Pancreas (tissue), 10 donors: ENCODE data around the gene DNASE1L1. TPM values are rescaled to one million over a fixed set of nuclear protein-coding genes. Genes with fewer than 3 reads are reported as not detected.

Source experiments
- ATAC-seq, 4 donors: fragments of 200-7000 bp; cut with Tn5 transposase; one replicate each; pipeline versions ENCODE4 v1.8.0 to v1.9.1; 2020; ENCODE audit warnings: mild to moderate bottlenecking in 4 of 4, moderate library complexity in 4 of 4
- DNase-seq, 6 donors: peaks; one replicate each; pipeline ENCODE4 v3.0.0-alpha.2; 2020
- FAIRE-seq: peaks from 2 replicates; lab custom pipeline; 2012; peaks lifted over from hg19 to GRCh38; lab: Jason Lieb, UNC
- H3K27ac ChIP-seq, 4 donors: fragments of 200-600 bp; sonication (generic); 1 replicate in 3 of 4; 2 replicates in 1 of 4; pipeline versions ENCODE4 v1.5.0 to v1.8.0; 2020
- H3K27me3 ChIP-seq, 4 donors: fragments of 200-600 bp; one replicate each; pipeline ENCODE4 v1.8.0; 2021
- H3K36me3 ChIP-seq, 3 donors: fragments of 200-600 bp; sonication (generic) in 1 of 3; one replicate each; pipeline versions ENCODE4 v1.5.0 to v1.8.0; 2020 to 2021
- H3K4me1 ChIP-seq, 3 donors: fragments of 200-600 bp; one replicate each; pipeline ENCODE4 v1.8.0; 2021
- H3K4me3 ChIP-seq, 4 donors: fragments of 200-600 bp; sonication (generic) in 2 of 4; one replicate each; pipeline versions ENCODE4 v1.5.0 to v1.8.0; 2020 to 2021
- H3K9me3 ChIP-seq, 4 donors: fragments of 200-600 bp; one replicate each; pipeline ENCODE4 v1.8.0; 2021
- WGBS, 2 donors: extraction: QIAGEN DNeasy Blood & Tissue Kit; methylation state at CpG; one replicate each; pipeline ENCODE4 v1.1.7; 2013; 5-methylcytosine and 5-hydroxymethylcytosine counted together
- intact Hi-C, 3 donors: fragments of 100-400 bp; cut with DNase I; formaldehyde crosslinking; loops; one replicate each; pipeline versions ENCODE4 v1.11.1 to v1.14.2; 2022
- polyA plus RNA-seq, 2 donors: library from polyadenylated mRNA; stranded (reverse); fragments of 200-250 nt; gene quantifications; one replicate each; pipeline ENCODE4 v1.2.3, GENCODE V29; 2013
- total RNA-seq, 6 donors: library from RNA; stranded (reverse); fragmentation: NEBNext Ultra II Directional in 4 of 6; extraction: Animal tissue kit (Norgen Biotek cat#: 25700) in 4 of 6; gene quantifications; one replicate each; pipeline versions ENCODE4 v1.2.1 to v1.2.4, GENCODE V29; 2021 to 2023
- TF ChIP-seq, protein P1 (sequence below), 4 donors: fragments of 200-600 bp; sonication (generic) in 3 of 4; IDR thresholded peaks; one replicate each; pipeline versions ENCODE4 v1.5.0 to v1.8.0; 2021; ENCODE audit warnings: antibody characterized with exemption in 4 of 4
- donor health status: healthy with polysubstance abuse.
- donor health status: DM: no; HTN: no; CAD: no; lungs with moderate emphysema.
- donor health status: DM: no; HTN: no; CAD: no.
- donor health status: control.
- donor health status: control.
- donor health status: Bipolar disorder and iron deficiency.
- donor health status: DM: yes; HTN: yes; CAD: no.
- donor health status: DM: no; HTN: no; CAD: no.
- donor health status: DM: no; HTN: no; CAD: no.
- donor health status: DM: yes; HTN: yes; CAD: no.

DNASE1L1 gene
- total and polyA plus RNA-seq, 8 donors, result 5.1 to 16.5 (median 9.4) TPM

DNA sequence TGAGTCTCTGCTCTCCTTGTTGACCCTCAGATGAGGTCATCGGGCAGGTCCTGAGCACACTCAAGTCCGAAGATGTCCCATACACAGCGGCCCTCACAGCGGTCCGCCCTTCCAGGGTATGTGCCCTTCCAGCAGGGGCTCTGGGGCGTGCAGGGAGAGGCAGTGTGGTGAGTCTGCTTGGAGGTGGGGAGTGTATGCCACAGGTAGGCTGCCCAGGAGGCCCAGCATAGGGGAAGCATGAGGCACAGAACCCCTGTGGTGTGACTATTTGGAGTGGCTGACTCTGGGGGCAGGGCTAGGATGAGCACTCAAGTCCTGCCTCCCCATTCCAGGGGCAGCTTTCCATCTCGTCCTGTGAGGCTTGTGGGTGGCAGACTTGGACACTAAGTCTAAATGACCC, 24.6 kb upstream of the DNASE1L1 start:
- ATAC-seq, result no peak
- Histone ChIP-seq H3K27me3 (no peaks in the 10 kb centered on the region), H3K4me3 (no peak overlapping the region), H3K27ac (no peak overlapping the region), H3K4me1 (no peaks in the 10 kb centered on the region), H3K36me3 (no peaks in the 10 kb centered on the region), H3K9me3 (no peaks in the 10 kb centered on the region)
- intact Hi-C loops, result no loop called here
- FAIRE-seq, result no peak
- WGBS, 2 donors, result 81 to 93% methylated on average over 7 of the region's 7 CpGs
- TF ChIP-seq, protein P1, sequence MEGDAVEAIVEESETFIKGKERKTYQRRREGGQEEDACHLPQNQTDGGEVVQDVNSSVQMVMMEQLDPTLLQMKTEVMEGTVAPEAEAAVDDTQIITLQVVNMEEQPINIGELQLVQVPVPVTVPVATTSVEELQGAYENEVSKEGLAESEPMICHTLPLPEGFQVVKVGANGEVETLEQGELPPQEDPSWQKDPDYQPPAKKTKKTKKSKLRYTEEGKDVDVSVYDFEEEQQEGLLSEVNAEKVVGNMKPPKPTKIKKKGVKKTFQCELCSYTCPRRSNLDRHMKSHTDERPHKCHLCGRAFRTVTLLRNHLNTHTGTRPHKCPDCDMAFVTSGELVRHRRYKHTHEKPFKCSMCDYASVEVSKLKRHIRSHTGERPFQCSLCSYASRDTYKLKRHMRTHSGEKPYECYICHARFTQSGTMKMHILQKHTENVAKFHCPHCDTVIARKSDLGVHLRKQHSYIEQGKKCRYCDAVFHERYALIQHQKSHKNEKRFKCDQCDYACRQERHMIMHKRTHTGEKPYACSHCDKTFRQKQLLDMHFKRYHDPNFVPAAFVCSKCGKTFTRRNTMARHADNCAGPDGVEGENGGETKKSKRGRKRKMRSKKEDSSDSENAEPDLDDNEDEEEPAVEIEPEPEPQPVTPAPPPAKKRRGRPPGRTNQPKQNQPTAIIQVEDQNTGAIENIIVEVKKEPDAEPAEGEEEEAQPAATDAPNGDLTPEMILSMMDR (IDR thresholded peaks at IDR 0.05), result no peak
- DNase-seq, result no peak

DNA sequence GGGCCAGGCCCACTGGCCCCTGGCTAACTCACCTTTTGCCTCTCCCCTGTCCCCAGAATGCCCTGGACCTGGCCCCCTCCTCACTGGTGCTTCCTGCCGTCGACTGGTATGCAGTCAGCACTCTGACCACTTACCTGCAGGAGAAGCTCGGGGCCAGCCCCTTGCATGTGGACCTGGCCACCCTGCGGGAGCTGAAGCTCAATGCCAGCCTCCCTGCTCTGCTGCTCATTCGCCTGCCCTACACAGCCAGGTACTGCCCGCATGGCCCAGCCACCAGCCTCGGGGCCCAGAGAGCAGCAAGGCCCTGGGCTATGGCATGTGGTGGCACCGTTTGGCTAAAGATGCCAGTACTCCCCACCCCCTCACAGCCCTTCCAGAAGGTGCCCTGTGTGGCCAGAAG, 23.2 kb upstream of the DNASE1L1 start:
- ATAC-seq (no peak), FAIRE-seq (no peak), DNase-seq (peak in 2 of 6 donors; percentile 10 to 71)
- H3K27me3 ChIP-seq, result no peaks in the 10 kb centered on the region
- intact Hi-C loops, result no loop called here
- H3K4me3 ChIP-seq, result no peak overlapping the region
- TF ChIP-seq, protein P1 (IDR thresholded peaks at IDR 0.05), result no peak
- no peaks in the 10 kb centered on the region for H3K9me3 ChIP-seq
- H3K4me1 ChIP-seq, result no peaks in the 10 kb centered on the region
- no peaks in the 10 kb centered on the region for H3K36me3 ChIP-seq
- no peak overlapping the region for H3K27ac ChIP-seq
- 84 to 92% methylated on average over 8 of the region's 8 CpGs for WGBS, 2 donors

DNA sequence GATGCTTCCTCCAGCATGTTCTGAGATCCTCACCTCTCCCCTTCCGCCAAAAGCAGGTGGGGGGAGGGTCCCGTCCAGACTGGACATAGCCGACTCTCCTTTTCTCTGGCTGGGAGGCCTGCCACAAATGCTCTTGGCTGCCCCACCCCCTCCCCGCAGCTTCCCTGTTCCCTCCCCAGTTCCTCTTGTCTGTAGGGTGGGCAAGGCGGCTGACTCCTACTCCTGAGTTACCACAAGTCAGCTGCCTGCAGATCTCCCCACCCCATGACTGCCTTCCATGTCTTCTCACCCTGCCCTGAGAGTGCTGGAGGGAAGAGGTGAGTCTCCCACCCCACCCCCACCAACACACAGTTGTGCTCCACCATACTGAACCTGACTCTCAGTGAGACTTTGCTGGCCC, 22.3 kb upstream of the DNASE1L1 start:
- DNase-seq (peak in 1 of 6 donors; percentile 50), FAIRE-seq (no peak), ATAC-seq (peak in 1 of 4 donors; percentile 4)
- TF ChIP-seq, protein P1 (IDR thresholded peaks at IDR 0.05), result no peak
- H3K27ac ChIP-seq, result no peak overlapping the region
- H3K4me1 ChIP-seq, result no peaks in the 10 kb centered on the region
- H3K4me3 ChIP-seq, result no peak overlapping the region
- H3K9me3 ChIP-seq, result no peaks in the 10 kb centered on the region
- no peaks in the 10 kb centered on the region for H3K27me3 ChIP-seq
- intact Hi-C loops, result no loop called here
- 62 to 82% methylated on average over 4 to 5 of the region's 5 CpGs for WGBS, 2 donors
- H3K36me3 ChIP-seq, result no peaks in the 10 kb centered on the region

DNA sequence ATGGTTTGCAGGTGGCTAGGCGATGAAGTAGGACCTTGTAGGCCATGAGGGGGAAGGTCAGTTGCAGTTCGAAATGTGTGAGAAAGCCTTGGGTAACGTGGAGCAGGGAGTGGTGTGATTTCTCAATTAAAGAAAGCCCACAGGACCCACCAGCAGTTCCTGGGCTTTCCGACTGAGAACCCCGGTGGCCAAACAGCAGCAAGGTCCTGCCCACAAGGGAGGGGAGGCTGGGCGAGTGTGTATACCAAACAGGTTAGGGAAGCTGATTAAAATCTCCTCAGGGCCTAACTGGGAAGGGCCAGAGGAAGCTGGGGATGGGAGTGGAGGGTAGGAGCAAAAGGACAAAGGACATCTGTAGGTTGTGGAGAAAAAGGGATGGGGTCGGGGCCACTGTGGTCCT, 21.9 kb upstream of the DNASE1L1 start:
- FAIRE-seq (no peak), ATAC-seq (no peak), DNase-seq (peak in 1 of 6 donors; percentile 13)
- H3K27me3 ChIP-seq, result no peaks in the 10 kb centered on the region
- H3K27ac ChIP-seq, result no peak overlapping the region
- no peaks in the 10 kb centered on the region for H3K4me1 ChIP-seq
- 65 to 67% methylated on average over 7 of the region's 7 CpGs for WGBS, 2 donors
- no peaks in the 10 kb centered on the region for H3K36me3 ChIP-seq
- intact Hi-C loops, result no loop called here
- no peak overlapping the region for H3K4me3 ChIP-seq
- TF ChIP-seq, protein P1 (IDR thresholded peaks at IDR 0.05), result no peak
- H3K9me3 ChIP-seq, result no peaks in the 10 kb centered on the region

DNA sequence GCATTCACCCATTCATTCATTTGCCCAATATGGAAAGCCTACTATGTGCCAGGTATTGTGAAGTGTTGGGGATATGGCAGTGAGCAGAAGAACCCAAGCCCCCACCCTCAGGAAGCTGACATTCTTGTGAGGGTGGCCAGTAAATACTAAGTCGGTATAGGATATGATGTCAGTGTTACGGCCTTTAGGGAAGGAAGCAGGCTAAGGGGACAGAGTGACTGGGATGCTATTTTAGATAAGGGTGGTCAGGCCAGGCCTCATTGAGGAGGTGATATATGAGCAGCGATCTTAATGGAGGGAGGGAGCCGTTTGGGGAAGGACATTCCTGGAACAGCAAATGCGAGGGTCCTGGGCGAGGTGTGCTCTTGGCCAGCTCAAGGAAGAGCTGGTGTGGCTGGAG, 21.4 kb upstream of the DNASE1L1 start:
- Histone ChIP-seq H3K4me1 (no peaks in the 10 kb centered on the region), H3K4me3 (no peak overlapping the region), H3K9me3 (no peaks in the 10 kb centered on the region), H3K27me3 (no peaks in the 10 kb centered on the region), H3K36me3 (no peaks in the 10 kb centered on the region), H3K27ac (no peak overlapping the region)
- TF ChIP-seq, protein P1 (IDR thresholded peaks at IDR 0.05), result no peak
- intact Hi-C loops, result no loop called here
- FAIRE-seq (no peak), DNase-seq (no peak), ATAC-seq (no peak)
- 68 to 77% methylated on average over 6 of the region's 6 CpGs for WGBS, 2 donors
